H9 (cell line): ENCODE data around the gene CDC42. TPM values are rescaled to one million over a fixed set of nuclear protein-coding genes. Genes with fewer than 3 reads are reported as not detected.

Experiments used
- DNase-seq: peaks from one replicate; pipeline ENCODE4 v3.0.0-alpha.2; 2017
- H2AFZ ChIP-seq: one replicate; pipeline ENCODE4 v1.6.1; 2013; ENCODE audit warnings: mild to moderate bottlenecking, low read length, control low read depth, moderate library complexity
- H2AK5ac ChIP-seq: 2 replicates; pipeline ENCODE4 v1.6.1; 2013; ENCODE audit warnings: low read length, control low read depth, mixed read lengths; ENCODE audit not compliant: insufficient read length
- H2BK120ac ChIP-seq: one replicate; pipeline ENCODE4 v1.6.1; 2013; ENCODE audit warnings: low read depth, mild to moderate bottlenecking, low read length, control low read depth, inconsistent platforms; ENCODE audit not compliant: poor library complexity, severe bottlenecking
- H2BK12ac ChIP-seq: 2 replicates; pipeline ENCODE4 v1.6.1; 2013; ENCODE audit warnings: low read length, control low read depth, mixed read lengths, low read depth; ENCODE audit not compliant: insufficient read length
- H2BK15ac ChIP-seq: 2 replicates; pipeline ENCODE4 v1.6.1; 2013; ENCODE audit warnings: low read depth, low read length, control low read depth
- H2BK20ac ChIP-seq: one replicate; pipeline ENCODE4 v1.6.1; 2013; ENCODE audit warnings: low read depth, mild to moderate bottlenecking, low read length, control low read depth, inconsistent platforms; ENCODE audit not compliant: poor library complexity, severe bottlenecking
- H2BK5ac ChIP-seq: 2 replicates; pipeline ENCODE4 v1.6.1; 2013; ENCODE audit warnings: low read length, control low read depth, mixed read lengths; ENCODE audit not compliant: insufficient read length
- H3K14ac ChIP-seq: 2 replicates; pipeline ENCODE4 v1.6.1; 2013; ENCODE audit warnings: low read length, control low read depth; ENCODE audit not compliant: insufficient read depth
- H3K18ac ChIP-seq: 2 replicates; pipeline ENCODE4 v1.6.1; 2013; ENCODE audit warnings: low read depth, mild to moderate bottlenecking, mixed read lengths, low read length, control low read depth; ENCODE audit not compliant: insufficient read length
- H3K23ac ChIP-seq: 2 replicates; pipeline ENCODE4 v1.6.1; 2013; ENCODE audit warnings: low read length, control low read depth, mixed read lengths, low read depth; ENCODE audit not compliant: insufficient read length
- H3K23me2 ChIP-seq: 2 replicates; pipeline ENCODE4 v1.6.1; 2013; ENCODE audit warnings: low read depth, mild to moderate bottlenecking, mixed read lengths, low read length, control low read depth; ENCODE audit not compliant: insufficient read length, poor library complexity, severe bottlenecking
- H3K27ac ChIP-seq: 2 replicates; pipeline ENCODE4 v1.5.1; 2013; ENCODE audit warnings: low read length, control low read depth, mixed read lengths, low read depth; ENCODE audit not compliant: insufficient read length
- H3K27me3 ChIP-seq: 2 replicates; pipeline ENCODE4 v1.6.1; 2013; ENCODE audit warnings: low read length, control low read depth, inconsistent platforms; ENCODE audit not compliant: insufficient read depth
- H3K4ac ChIP-seq: 2 replicates; pipeline ENCODE4 v1.6.1; 2013; ENCODE audit warnings: low read depth, mild to moderate bottlenecking, control low read depth, inconsistent platforms, low read length, moderate library complexity
- H3K4me1 ChIP-seq: 2 replicates; pipeline ENCODE4 v1.6.1; 2013; ENCODE audit warnings: low read length, control low read depth, inconsistent platforms; ENCODE audit not compliant: insufficient read depth
- H3K4me2 ChIP-seq: 2 replicates; pipeline ENCODE4 v1.6.1; 2013; ENCODE audit warnings: low read length, control low read depth, mixed read lengths; ENCODE audit not compliant: insufficient read length, insufficient read depth
- H3K56ac ChIP-seq: 2 replicates; pipeline ENCODE4 v1.6.1; 2013; ENCODE audit warnings: low read depth, mild to moderate bottlenecking, mixed read lengths, low read length, control low read depth; ENCODE audit not compliant: insufficient read length
- H3K79me1 ChIP-seq: 2 replicates; pipeline ENCODE4 v1.6.1; 2013; ENCODE audit warnings: low read depth, mild to moderate bottlenecking, moderate library complexity, low read length, control low read depth, inconsistent platforms; ENCODE audit not compliant: insufficient read depth, poor library complexity, severe bottlenecking
- H3K79me2 ChIP-seq: 2 replicates; pipeline ENCODE4 v1.6.1; 2013; ENCODE audit warnings: low read length, control low read depth, inconsistent platforms; ENCODE audit not compliant: insufficient read depth
- H3K9ac ChIP-seq: 2 replicates; pipeline ENCODE4 v1.6.1; 2013; ENCODE audit warnings: low read length, control low read depth, mixed read lengths; ENCODE audit not compliant: insufficient read length; ENCODE audit errors: extremely low read depth
- H3K9me3 ChIP-seq: one replicate; pipeline ENCODE4 v1.6.1; 2013; ENCODE audit warnings: low read depth, low read length, inconsistent platforms; ENCODE audit not compliant: control insufficient read depth
- H3T11ph ChIP-seq: one replicate; pipeline ENCODE4 v1.6.1; 2013; ENCODE audit warnings: mild to moderate bottlenecking, low read length, control low read depth, inconsistent platforms
- H4K20me1 ChIP-seq: one replicate; pipeline ENCODE4 v1.6.1; 2013; ENCODE audit not compliant: control insufficient read depth, insufficient read length, insufficient read depth
- H4K5ac ChIP-seq: 2 replicates; pipeline ENCODE4 v1.6.1; 2013; ENCODE audit warnings: low read depth, mild to moderate bottlenecking, mixed read lengths, low read length, control low read depth; ENCODE audit not compliant: insufficient read length
- H4K8ac ChIP-seq: replicated peaks from 2 replicates; pipeline ENCODE4 v1.6.1; 2013; ENCODE audit warnings: low read length, control low read depth, mixed read lengths, low read depth; ENCODE audit not compliant: insufficient read length
- H4K91ac ChIP-seq: 2 replicates; pipeline ENCODE4 v1.6.1; 2013; ENCODE audit warnings: low read depth, mild to moderate bottlenecking, moderate library complexity, mixed read lengths, low read length, control low read depth; ENCODE audit not compliant: insufficient read length
- H3K27ac Mint-ChIP-seq, 3 experiments: 2 replicates in 2 of 3; 3 replicates in 1 of 3; pipeline ENCODE4 v1.8.0; 2020 to 2021; ENCODE audit warnings: mixed read lengths in 3 of 3, mild to moderate bottlenecking in 1 of 3, moderate library complexity in 1 of 3
- H3K27me3 Mint-ChIP-seq: 2 replicates; pipeline ENCODE4 v1.8.0; 2021; ENCODE audit warnings: low read depth, mild to moderate bottlenecking, moderate library complexity, mixed read lengths
- H3K36me3 Mint-ChIP-seq, 3 experiments: 2 replicates in 2 of 3; 3 replicates in 1 of 3; pipeline ENCODE4 v1.8.0; 2020 to 2021; ENCODE audit warnings: low read depth in 3 of 3, mixed read lengths in 3 of 3; ENCODE audit not compliant: insufficient read depth in 1 of 3
- H3K4me1 Mint-ChIP-seq, 2 experiments: 2 replicates each; pipeline ENCODE4 v1.8.0; 2020; ENCODE audit warnings: mixed read lengths in 2 of 2
- H3K4me3 Mint-ChIP-seq, 2 experiments: 2 replicates in 1 of 2; 3 replicates in 1 of 2; pipeline ENCODE4 v1.8.0; 2020 to 2021; ENCODE audit warnings: mild to moderate bottlenecking in 2 of 2, mixed read lengths in 2 of 2, moderate library complexity in 1 of 2
- H3K9me3 Mint-ChIP-seq, 2 experiments: 2 replicates in 1 of 2; 3 replicates in 1 of 2; pipeline ENCODE4 v1.8.0; 2020; ENCODE audit warnings: mild to moderate bottlenecking in 2 of 2, mixed read lengths in 2 of 2, moderate library complexity in 1 of 2
- CTCF ChIP-seq: fragments of 200-600 bp; sonication (generic); conservative IDR thresholded peaks from 3 replicates; pipeline ENCODE4 v1.8.0; 2021; ENCODE audit warnings: antibody characterized with exemption, mild to moderate bottlenecking
- WGBS: extraction: QIAGEN DNeasy Blood & Tissue Kit; methylation state at CpG from one replicate; pipeline ENCODE4 v1.1.7; 2013; ENCODE audit warnings: missing lambda C conversion rate, low lambda C conversion rate, mixed read lengths; ENCODE audit not compliant: insufficient read length; ENCODE audit errors: extremely low coverage; 5-methylcytosine and 5-hydroxymethylcytosine counted together
- total RNA-seq: library from RNA; stranded (reverse); gene quantifications from 2 replicates; pipeline ENCODE4 v1.2.1, GENCODE V29; 2021

CDC42 gene
- total RNA-seq, 1 experiment from 2014 or later, result 197 TPM

GRCh38 chr1:22064751-22065402 is 12.4 kb downstream of the CDC42 start:
- Histone ChIP-seq H3K9ac (no peak overlapping the region), H3K27me3 (no peaks in the 10 kb centered on the region), H3K79me1 (peaks cover 9% of the 10 kb centered on the region), H4K91ac (no peak overlapping the region), H3K79me2 (peaks cover 62% of the 10 kb centered on the region), H3K27ac (no peak overlapping the region), H2BK120ac (no peak overlapping the region), H3K4me1 (peaks cover 2% of the 10 kb centered on the region; the same call in 1 of the 2 replicates), H3K56ac (no peak overlapping the region), H4K20me1 (no peaks in the 10 kb centered on the region), H3K23ac (no peak overlapping the region), H4K8ac (no peak overlapping the region), H2BK12ac (no peak overlapping the region), H3K18ac (no peak overlapping the region), H2BK20ac (no peak overlapping the region), H3K9me3 (no peaks in the 10 kb centered on the region), H2AFZ (no peak overlapping the region), H2BK15ac (no peak overlapping the region), H3K14ac (no peak overlapping the region), H3K23me2 (no peaks in the 10 kb centered on the region), H3T11ph (no peak overlapping the region), H2BK5ac (no peak overlapping the region), H2AK5ac (no peak overlapping the region), H3K4ac (no peak overlapping the region), H4K5ac (no peak overlapping the region), H3K4me2 (no peak overlapping the region)
- H3K36me3 Mint-ChIP-seq, result peaks cover 6 to 20% (median 10%) of the 10 kb centered on the region in 3 experiments; a peak in 6 of 7 replicates
- H3K4me1 Mint-ChIP-seq, result peaks cover 46 to 48% of the 10 kb centered on the region in 2 experiments
- H3K27ac Mint-ChIP-seq, result peak overlapping the region in 2 of 3 experiments; percentile 56 to 63; a peak in 3 of 7 replicates
- no peaks in the 10 kb centered on the region for H3K9me3 Mint-ChIP-seq
- H3K4me3 Mint-ChIP-seq, result no peak overlapping the region
- DNase-seq, result no peak
- no CpG with 5 or more reads among the region's 12 CpGs for WGBS
- TF ChIP-seq CTCF, result no peak
- H3K27me3 Mint-ChIP-seq, result no peaks in the 10 kb centered on the region
